HL-60 (cell line): Measurements from ENCODE around the gene CUL4A.

Experiments used
- DNase-seq, 2 experiments: peaks; one replicate each; pipeline ENCODE4 v3.0.0-alpha.2; 2010 to 2020; ENCODE audit warnings: low read depth in 1 of 2, low spot score in 1 of 2
- H3K27ac ChIP-seq: fragments of 250-450 bp; sonication (Bioruptor Pico); replicated peaks from 2 replicates; pipeline ENCODE4 v1.5.1; 2020; ENCODE audit warnings: mild to moderate bottlenecking, moderate library complexity
- H3K27me3 ChIP-seq: fragments of 250-450 bp; sonication (Bioruptor Pico); 2 replicates; pipeline ENCODE4 v1.5.1; 2021; ENCODE audit warnings: mild to moderate bottlenecking, moderate library complexity; ENCODE audit not compliant: insufficient read depth, poor library complexity, severe bottlenecking
- H3K4me3 ChIP-seq: replicated peaks from 2 replicates; pipeline ENCODE4 v1.5.1; 2011; ENCODE audit warnings: mild to moderate bottlenecking, control low read depth, low read length; ENCODE audit not compliant: insufficient read depth
- CTCF ChIP-seq: IDR thresholded peaks from one replicate; pipeline ENCODE4 v1.5.1; 2011; ENCODE audit warnings: low read length, control low read depth, inconsistent platforms; ENCODE audit not compliant: insufficient read depth
- GABPA ChIP-seq: IDR thresholded peaks from 2 replicates; pipeline ENCODE4 v1.6.1; 2012; ENCODE audit warnings: low read depth
- POLR2AphosphoS5 ChIP-seq: IDR thresholded peaks from 2 replicates; pipeline ENCODE4 v1.6.1; 2012; ENCODE audit warnings: low read depth
- REST ChIP-seq: IDR thresholded peaks from 2 replicates; pipeline ENCODE4 v1.6.1; 2012; ENCODE audit warnings: low read depth; ENCODE audit not compliant: insufficient replicate concordance
- SPI1 ChIP-seq: IDR thresholded peaks from 2 replicates; pipeline ENCODE4 v1.6.1; 2012; ENCODE audit warnings: low read depth, mild to moderate bottlenecking, borderline replicate concordance

The CUL4A gene

GRCh38 chr13:113209759-113210421 is 477 bp downstream of the CUL4A start:
- Histone ChIP-seq H3K27ac (peak overlapping the region; percentile 59), H3K4me3 (peak overlapping the region; percentile 69), H3K27me3 (no peaks in the 10 kb centered on the region)
- DNase-seq = peak in 1 of 2 experiments; percentile 65
- TF ChIP-seq POLR2AphosphoS5 (peak; percentile 66), REST (no peak), CTCF (no peak), GABPA (peak; percentile 41; the same call in 1 of the 2 replicates), SPI1 (no peak)

GRCh38 chr13:113210833-113211232 is 1.4 kb downstream of the CUL4A start:
- DNase-seq = peak in 1 of 2 experiments; percentile 72
- TF ChIP-seq POLR2AphosphoS5 (no peak), SPI1 (no peak), CTCF (no peak), GABPA (no peak), REST (no peak)

GRCh38 chr13:113211774-113212173 is 2.4 kb downstream of the CUL4A start:
- no peak overlapping the region for H3K4me3 ChIP-seq
- TF ChIP-seq POLR2AphosphoS5 (no peak), CTCF (no peak), GABPA (no peak), SPI1 (no peak), REST (no peak)
- DNase-seq = no peak
- H3K27me3 ChIP-seq = no peaks in the 10 kb centered on the region
- no peak overlapping the region for H3K27ac ChIP-seq

More at GRCh38 chr13:113210833-113211232, 1.4 kb downstream of the CUL4A start:
- H3K27me3 ChIP-seq = no peaks in the 10 kb centered on the region
- peak overlapping the region; percentile 59 for H3K27ac ChIP-seq
- peak overlapping the region; percentile 69 for H3K4me3 ChIP-seq
